ENCODE data around the gene KLF16.

- no peak for TF ChIP-seq CTCF (IDR thresholded peaks at IDR 0.05)
- TF ChIP-seq RELA (CRISPR knock-in tag; IDR thresholded peaks at IDR 0.05; ENCODE audit: borderline replicate concordance): no peak
- no peak for TF ChIP-seq SP1 (CRISPR knock-in tag; conservative IDR thresholded peaks at IDR 0.05)
- TF ChIP-seq MAX (CRISPR knock-in tag; IDR thresholded peaks at IDR 0.05): no peak
- no peak for TF ChIP-seq STAT6 (CRISPR knock-in tag; conservative IDR thresholded peaks at IDR 0.05; ENCODE audit: low read depth)
- TF ChIP-seq USF2 (CRISPR knock-in tag; IDR thresholded peaks at IDR 0.05): no peak
- TF ChIP-seq SMAD3 (CRISPR knock-in tag; IDR thresholded peaks at IDR 0.05; ENCODE audit: borderline replicate concordance): no peak
- no peak for TF ChIP-seq ATF3 (CRISPR knock-in tag; conservative IDR thresholded peaks at IDR 0.05)
- TF ChIP-seq CREM (CRISPR knock-in tag; IDR thresholded peaks at IDR 0.05): no peak
- no peak for TF ChIP-seq NFYB (CRISPR knock-in tag; conservative IDR thresholded peaks at IDR 0.05; ENCODE audit: low read depth)
- TF ChIP-seq TEAD4 (CRISPR knock-in tag; IDR thresholded peaks at IDR 0.05): no peak
Measured at GRCh38 chr19:1829958-1830357, 33.4 kb downstream of the KLF16 start.

Measured in WTC11 (cell line).